Ovary (tissue), 3 donors: ENCODE data around the gene KRTAP5-6.

ENCODE experiments used
- CTCF ChIP-seq, 3 donors: fragments of 450-650 bp in 2 of 3; fragments of 200-600 bp in 1 of 3; IDR thresholded peaks; one replicate each; pipeline versions ENCODE4 v1.5.1 to v1.8.0; 2016 to 2022; ENCODE audit warnings: antibody characterized with exemption in 3 of 3, mild to moderate bottlenecking in 1 of 3
- EP300 ChIP-seq: sonication (generic); formaldehyde crosslinking; IDR thresholded peaks from one replicate; pipeline ENCODE4 v1.6.1; 2017; ENCODE audit warnings: antibody characterized with exemption
- POLR2A ChIP-seq: fragments of 450-650 bp; IDR thresholded peaks from one replicate; pipeline ENCODE4 v1.6.1; 2017; ENCODE audit warnings: antibody characterized with exemption, mild to moderate bottlenecking, moderate library complexity
- donor health status: DM: no; HTN: no; CAD: no.

- TF ChIP-seq EP300 (no peak), CTCF (IDR thresholded peaks at IDR 0.05) (no peak), POLR2A (no peak)
Measured at GRCh38 chr11:1743585-1744136, 46.7 kb downstream of the KRTAP5-6 start.
